Neural progenitor cell (in vitro differentiated cells): Measurements from ENCODE around the gene CTSE. TPM values are rescaled to one million over a fixed set of nuclear protein-coding genes. Genes with fewer than 3 reads are reported as not detected.

Source experiments
- DNase-seq: peaks from one replicate; pipeline ENCODE4 v3.0.0-alpha.2; 2016; ENCODE audit warnings: low spot score
- H2AFZ ChIP-seq: fragments of 200-600 bp; sonication (generic); replicated peaks from 2 replicates; pipeline ENCODE4 v1.6.1; 2016; ENCODE audit warnings: antibody characterized with exemption
- H3F3A ChIP-seq: fragments of 200-600 bp; sonication (generic); 2 replicates; pipeline ENCODE4 v1.6.1; 2016; ENCODE audit warnings: antibody characterized with exemption, low read depth
- H3K27ac ChIP-seq: fragments of 200-600 bp; sonication (generic); 2 replicates; pipeline ENCODE4 v1.5.1; 2016; ENCODE audit warnings: mild to moderate bottlenecking
- H3K27me3 ChIP-seq: fragments of 200-600 bp; sonication (generic); 2 replicates; pipeline ENCODE4 v1.6.1; 2016; ENCODE audit warnings: mild to moderate bottlenecking, moderate library complexity
- H3K36me3 ChIP-seq: fragments of 200-600 bp; sonication (generic); 2 replicates; pipeline ENCODE4 v1.5.1; 2016
- H3K4me1 ChIP-seq: fragments of 200-600 bp; sonication (generic); 2 replicates; pipeline ENCODE4 v1.6.1; 2016; ENCODE audit warnings: mixed run types
- H3K4me2 ChIP-seq: fragments of 200-600 bp; sonication (generic); 2 replicates; pipeline ENCODE4 v1.6.1; 2016
- H3K4me3 ChIP-seq: fragments of 200-600 bp; sonication (generic); 2 replicates; pipeline ENCODE4 v1.5.1; 2016
- H3K79me2 ChIP-seq: fragments of 200-600 bp; sonication (generic); 2 replicates; pipeline ENCODE4 v1.6.1; 2016; ENCODE audit warnings: low read depth
- H3K9ac ChIP-seq: fragments of 200-600 bp; sonication (generic); 2 replicates; pipeline ENCODE4 v1.6.1; 2016
- H3K9me3 ChIP-seq: fragments of 200-600 bp; sonication (generic); 2 replicates; pipeline ENCODE4 v1.5.1; 2016; ENCODE audit warnings: low read depth
- H4K20me1 ChIP-seq: fragments of 200-600 bp; sonication (generic); 2 replicates; pipeline ENCODE4 v1.6.1; 2016; ENCODE audit warnings: low read depth
- H3K27ac Mint-ChIP-seq: 3 replicates; pipeline ENCODE4 v1.8.0; 2021; ENCODE audit warnings: mixed read lengths
- H3K27me3 Mint-ChIP-seq: 2 replicates; pipeline ENCODE4 v1.8.0; 2022; ENCODE audit warnings: low read depth, mild to moderate bottlenecking, inconsistent platforms, moderate library complexity, mixed read lengths; ENCODE audit not compliant: insufficient read depth
- H3K36me3 Mint-ChIP-seq: 3 replicates; pipeline ENCODE4 v1.8.0; 2021; ENCODE audit warnings: mixed read lengths
- H3K4me1 Mint-ChIP-seq: 3 replicates; pipeline ENCODE4 v1.8.0; 2021; ENCODE audit warnings: mixed read lengths
- H3K4me3 Mint-ChIP-seq: 3 replicates; pipeline ENCODE4 v1.8.0; 2021; ENCODE audit warnings: mild to moderate bottlenecking, moderate library complexity, mixed read lengths
- H3K9me3 Mint-ChIP-seq: 3 replicates; pipeline ENCODE4 v1.8.0; 2020; ENCODE audit warnings: mixed read lengths
- CTCF ChIP-seq: fragments of 200-600 bp; sonication (generic); IDR thresholded peaks from 2 replicates; pipeline ENCODE4 v1.5.1; 2017; ENCODE audit warnings: antibody characterized with exemption, mild to moderate bottlenecking
- EZH2 ChIP-seq: fragments of 200-600 bp; sonication (generic); IDR thresholded peaks from 2 replicates; pipeline ENCODE4 v1.6.1; 2017; ENCODE audit warnings: antibody characterized with exemption, mild to moderate bottlenecking, moderate library complexity
- EZH2phosphoT487 ChIP-seq: fragments of 200-600 bp; sonication (generic); IDR thresholded peaks from 2 replicates; pipeline ENCODE4 v1.6.1; 2017; ENCODE audit warnings: antibody characterized with exemption
- total RNA-seq: library from RNA; depleted of rRNA; stranded (reverse); fragments of >200 nt; gene quantifications from 2 replicates; pipeline ENCODE4 v1.2.3, GENCODE V29; 2015; ENCODE audit warnings: low replicate concordance

CTSE gene
- total RNA-seq, 1 donor from 2014 or later: not detected

DNA sequence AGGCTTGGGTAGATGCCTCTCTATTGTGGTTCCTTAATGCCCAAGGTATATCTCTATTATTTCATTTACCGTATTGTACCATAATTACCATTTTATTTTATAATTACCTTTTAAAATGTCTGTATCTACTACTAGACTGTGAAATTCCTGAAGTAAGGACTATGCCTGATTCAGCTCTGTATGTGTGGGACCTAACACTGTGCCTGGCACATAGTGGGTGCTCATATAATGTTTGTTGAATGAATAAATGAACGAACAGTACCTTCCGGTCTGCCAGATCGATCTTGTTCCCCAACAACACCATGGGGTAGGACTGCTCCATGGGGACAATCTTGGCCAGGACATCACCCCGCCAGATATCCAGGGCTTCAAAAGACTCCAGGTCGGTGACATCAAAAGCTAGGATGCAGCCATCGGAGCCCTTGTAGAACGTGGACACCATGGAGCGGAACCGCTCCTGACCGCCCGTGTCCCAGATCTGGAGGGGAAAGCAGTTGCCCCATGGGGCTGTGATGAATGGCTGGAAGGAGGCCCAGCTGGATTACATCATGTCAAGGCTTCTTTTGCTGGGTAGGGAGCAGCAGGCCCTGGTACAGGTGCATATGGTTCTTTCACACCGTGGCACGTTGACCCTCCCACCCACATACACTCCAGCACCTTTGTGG, 31.3 kb downstream of the CTSE start:
- H3K4me1 ChIP-seq: peaks cover 8% of the 10 kb centered on the region
- Mint-ChIP-seq H3K4me3 (no peak overlapping the region), H3K36me3 (peaks cover 3% of the 10 kb centered on the region), H3K27me3 (peaks cover 12% of the 10 kb centered on the region), H3K27ac (no peak overlapping the region), H3K9me3 (peaks cover 9% of the 10 kb centered on the region), H3K4me1 (peaks cover 16% of the 10 kb centered on the region)
- H3K9ac ChIP-seq: no peak overlapping the region
- no peak overlapping the region for H3K4me2 ChIP-seq
- no peaks in the 10 kb centered on the region for H3K36me3 ChIP-seq
- H3K27me3 ChIP-seq: no peaks in the 10 kb centered on the region
- H3K9me3 ChIP-seq: no peaks in the 10 kb centered on the region
- H2AFZ ChIP-seq: no peak overlapping the region
- no peak for DNase-seq
- no peak overlapping the region for H3K4me3 ChIP-seq
- TF ChIP-seq EZH2phosphoT487 (no peak), CTCF (no peak), EZH2 (no peak)
- no peaks in the 10 kb centered on the region for H3F3A ChIP-seq
- H3K27ac ChIP-seq: no peak overlapping the region
- H4K20me1 ChIP-seq: no peaks in the 10 kb centered on the region
- H3K79me2 ChIP-seq: no peaks in the 10 kb centered on the region

GRCh38 chr1:205991237-205991636, 32.5 kb downstream of the CTSE start:
- Histone ChIP-seq H2AFZ (no peak overlapping the region), H3K4me3 (no peak overlapping the region), H3K27ac (no peak overlapping the region), H3F3A (no peaks in the 10 kb centered on the region), H3K79me2 (no peaks in the 10 kb centered on the region), H3K36me3 (no peaks in the 10 kb centered on the region), H3K9ac (no peak overlapping the region), H4K20me1 (no peaks in the 10 kb centered on the region), H3K27me3 (no peaks in the 10 kb centered on the region), H3K4me1 (peaks cover 8% of the 10 kb centered on the region), H3K9me3 (no peaks in the 10 kb centered on the region), H3K4me2 (no peak overlapping the region)
- peaks cover 8% of the 10 kb centered on the region for H3K27me3 Mint-ChIP-seq
- no peak for DNase-seq
- H3K4me1 Mint-ChIP-seq: peaks cover 27% of the 10 kb centered on the region
- no peak overlapping the region for H3K27ac Mint-ChIP-seq
- TF ChIP-seq EZH2 (no peak), CTCF (no peak), EZH2phosphoT487 (no peak)
- peaks cover 9% of the 10 kb centered on the region for H3K9me3 Mint-ChIP-seq
- peaks cover 3% of the 10 kb centered on the region for H3K36me3 Mint-ChIP-seq
- no peak overlapping the region for H3K4me3 Mint-ChIP-seq

- peaks cover 8% of the 10 kb centered on the region for H3K27me3 Mint-ChIP-seq
- H3K36me3 ChIP-seq: no peaks in the 10 kb centered on the region
- H3F3A ChIP-seq: no peaks in the 10 kb centered on the region
- H3K9me3 Mint-ChIP-seq: peaks cover 9% of the 10 kb centered on the region
- no peak overlapping the region for H2AFZ ChIP-seq
- H3K4me1 ChIP-seq: peaks cover 8% of the 10 kb centered on the region
- H3K27ac Mint-ChIP-seq: no peak overlapping the region
- no peaks in the 10 kb centered on the region for H3K27me3 ChIP-seq
- no peak overlapping the region for H3K4me3 ChIP-seq
- H3K4me1 Mint-ChIP-seq: peaks cover 27% of the 10 kb centered on the region
- no peak overlapping the region for H3K4me2 ChIP-seq
- H3K27ac ChIP-seq: no peak overlapping the region
- no peak for TF ChIP-seq CTCF
- no peak for TF ChIP-seq EZH2
- TF ChIP-seq EZH2phosphoT487: no peak
- no peak overlapping the region for H3K4me3 Mint-ChIP-seq
- no peaks in the 10 kb centered on the region for H3K9me3 ChIP-seq
- H3K79me2 ChIP-seq: no peaks in the 10 kb centered on the region
- peaks cover 3% of the 10 kb centered on the region for H3K36me3 Mint-ChIP-seq
- no peak for DNase-seq
- no peaks in the 10 kb centered on the region for H4K20me1 ChIP-seq
- no peak overlapping the region for H3K9ac ChIP-seq
Observed at GRCh38 chr1:205990226-205990625, 33.5 kb downstream of the CTSE start.
